CD8-positive, alpha-beta memory T cell (primary cell): ENCODE measurements around the gene MAVS. TPM values are rescaled to one million over a fixed set of nuclear protein-coding genes. Genes with fewer than 3 reads are reported as not detected.

Experiments used
- CTCF ChIA-PET: fragments of 350-600 bp; sonication (Branson Sonifier 250); formaldehyde crosslinking; loops from one replicate; lab custom pipeline; 2021; ENCODE audit warnings: antibody characterized with exemption; lab: Charles Lee
- POLR2A ChIA-PET: fragments of 350-600 bp; sonication (Branson Sonifier 250); formaldehyde crosslinking; loops from one replicate; lab custom pipeline; 2021; ENCODE audit warnings: antibody characterized with exemption; lab: Charles Lee
- DNase-seq, 5 donors: peaks; one replicate each; pipeline versions ENCODE4 v3.0.0 to v3.0.0-alpha.2; 2020 to 2022; ENCODE audit warnings: mixed read lengths in 1 of 5
- H3K27ac ChIP-seq: one replicate; pipeline ENCODE4 v1.7.0; 2013; ENCODE audit warnings: low read depth, mild to moderate bottlenecking, low read length, moderate library complexity
- H3K27me3 ChIP-seq: 2 replicates; pipeline ENCODE4 v1.7.0; 2013; ENCODE audit warnings: low read length, mild to moderate bottlenecking; ENCODE audit not compliant: insufficient read depth, poor library complexity, severe bottlenecking
- H3K36me3 ChIP-seq: 2 replicates; pipeline ENCODE4 v1.7.0; 2013; ENCODE audit warnings: mild to moderate bottlenecking, low read length, moderate library complexity; ENCODE audit not compliant: insufficient read depth
- H3K4me1 ChIP-seq: 2 replicates; pipeline ENCODE4 v1.7.0; 2013; ENCODE audit warnings: mild to moderate bottlenecking, low read length, moderate library complexity; ENCODE audit not compliant: insufficient read depth
- H3K4me3 ChIP-seq: 2 replicates; pipeline ENCODE4 v1.7.0; 2013; ENCODE audit warnings: mild to moderate bottlenecking, low read length
- H3K9me3 ChIP-seq: 2 replicates; pipeline ENCODE4 v1.7.0; 2013; ENCODE audit warnings: mild to moderate bottlenecking, low read length
- H3K27ac Mint-ChIP-seq, 8 donors: one replicate each; pipeline ENCODE4 v1.8.0; 2020 to 2021; ENCODE audit warnings: mixed read lengths in 8 of 8, mild to moderate bottlenecking in 6 of 8, inconsistent platforms in 3 of 8, moderate library complexity in 3 of 8
- H3K27me3 Mint-ChIP-seq, 2 donors: one replicate each; pipeline ENCODE4 v1.8.0; 2020 to 2021; ENCODE audit warnings: mixed read lengths in 2 of 2, mild to moderate bottlenecking in 1 of 2, moderate library complexity in 1 of 2
- H3K36me3 Mint-ChIP-seq, 3 donors: one replicate each; pipeline ENCODE4 v1.8.0; 2020 to 2021; ENCODE audit warnings: mixed read lengths in 3 of 3, inconsistent platforms in 1 of 3, mild to moderate bottlenecking in 1 of 3
- H3K4me1 Mint-ChIP-seq, 3 donors: one replicate each; pipeline ENCODE4 v1.8.0; 2020 to 2021; ENCODE audit warnings: mixed read lengths in 3 of 3, inconsistent platforms in 1 of 3, mild to moderate bottlenecking in 1 of 3
- H3K4me3 Mint-ChIP-seq, 7 donors: one replicate each; pipeline ENCODE4 v1.8.0; 2020 to 2021; ENCODE audit warnings: mixed read lengths in 7 of 7, mild to moderate bottlenecking in 6 of 7, moderate library complexity in 4 of 7, inconsistent platforms in 2 of 7
- H3K9me3 Mint-ChIP-seq, 5 donors: one replicate each; pipeline ENCODE4 v1.8.0; 2020 to 2022; ENCODE audit warnings: mixed read lengths in 5 of 5, mild to moderate bottlenecking in 3 of 5, moderate library complexity in 2 of 5, inconsistent platforms in 1 of 5
- polyA plus RNA-seq: library from polyadenylated mRNA; unstranded; fragments of 300-500 nt; fragmentation: Illumina TruSeq; gene quantifications from one replicate; pipeline ENCODE4 v1.2.3, GENCODE V29; 2021
- total RNA-seq, 2 experiments: library from RNA; stranded (reverse); gene quantifications; one replicate each; pipeline ENCODE4 v1.2.3, GENCODE V29; 2021

MAVS gene
- total and polyA plus RNA-seq, 3 experiments from 2014 or later: 8.1 to 34.8 (median 34.3) TPM

DNA sequence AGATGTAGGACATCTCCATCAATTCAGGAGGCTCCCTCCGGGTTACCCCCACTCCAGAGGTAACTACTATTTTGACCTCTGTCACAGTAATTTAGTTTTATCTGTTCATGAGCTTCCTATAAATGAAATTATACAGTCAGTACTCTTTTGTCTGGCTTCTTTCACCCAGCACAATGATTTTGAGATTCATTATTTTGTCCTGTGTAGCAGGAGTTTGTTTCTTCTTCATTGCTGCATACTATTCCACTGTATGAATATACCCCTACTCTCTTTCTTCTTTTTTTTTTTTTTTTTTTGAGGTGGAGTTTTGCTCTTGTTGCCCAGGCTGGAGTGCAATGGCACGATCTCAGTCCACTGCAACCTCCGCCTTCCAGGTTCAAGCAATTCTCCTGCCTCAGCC is 38.1 kb upstream of the MAVS start:
- Mint-ChIP-seq H3K36me3 (peaks cover 18 to 39% (median 20%) of the 10 kb centered on the region in 3 donors), H3K27ac (peak overlapping the region in 7 of 8 donors; percentile 19 to 97 (median 34)), H3K9me3 (no peaks in the 10 kb centered on the region), H3K4me3 (no peak overlapping the region), H3K4me1 (peaks cover 69 to 85% (median 75%) of the 10 kb centered on the region in 3 donors), H3K27me3 (no peaks in the 10 kb centered on the region)
- CTCF ChIA-PET: interaction anchor here (0.7 kb wide), 1 partner anchor 34 kb away, joined by 3 read pairs; no protein-coding TSS in a partner anchor
- H3K4me1 ChIP-seq: peaks cover 64% of the 10 kb centered on the region
- peaks cover 25% of the 10 kb centered on the region for H3K36me3 ChIP-seq
- no peaks in the 10 kb centered on the region for H3K9me3 ChIP-seq
- no peaks in the 10 kb centered on the region for H3K27me3 ChIP-seq
- no peak for DNase-seq
- H3K4me3 ChIP-seq: no peak overlapping the region
- H3K27ac ChIP-seq: no peak overlapping the region
- POLR2A ChIA-PET: interaction anchor here (0.5 to 1.1 kb wide), 3 partner anchors 12 to 50 kb away, joined by 3 to 8 read pairs (median 5); partner anchors contain the start of genes ADISSP and AP5S1

DNA sequence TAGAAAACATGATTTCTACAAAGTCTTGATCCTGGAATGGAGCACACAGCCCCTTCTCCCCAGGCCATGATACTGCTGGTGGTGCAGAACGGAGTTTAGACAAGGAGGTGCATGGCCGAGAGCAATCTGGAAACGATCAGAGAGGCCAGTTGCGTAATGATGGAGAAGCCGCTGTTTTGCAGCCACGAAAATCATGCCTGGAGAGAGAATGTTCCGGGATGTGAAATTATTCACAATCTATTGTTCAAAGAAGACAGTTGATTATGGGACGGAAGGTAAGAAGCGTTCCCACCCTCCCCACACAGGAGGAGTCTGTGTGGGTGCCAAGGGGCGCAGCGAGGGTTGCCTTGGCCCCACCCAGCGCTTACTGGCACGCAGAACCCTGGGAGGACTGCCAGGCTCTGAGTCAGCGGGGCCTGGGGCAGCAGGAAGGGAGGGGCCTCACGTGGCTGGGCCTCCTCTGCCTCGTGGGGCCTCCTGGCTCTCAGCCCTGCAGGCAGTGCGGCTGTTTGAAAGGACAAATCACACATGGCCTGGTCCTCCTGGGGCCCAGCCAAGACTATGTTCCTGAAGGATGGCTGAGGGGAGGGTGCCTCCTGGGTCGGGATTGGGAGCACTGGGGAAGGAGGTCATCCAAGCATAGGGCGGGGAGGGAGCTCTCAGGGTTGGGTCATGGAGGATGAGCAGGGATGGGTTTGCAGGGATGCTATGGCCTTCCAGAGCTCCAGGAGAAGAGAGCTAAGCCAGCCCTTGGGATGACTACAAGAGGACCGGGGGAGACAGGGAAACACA is 35.0 kb upstream of the MAVS start:
- CTCF ChIA-PET: interaction anchor here (0.8 to 18.5 kb wide), 6 partner anchors 8 to 274 kb away, joined by 3 to 262 read pairs (median 18); partner anchors contain the start of genes ADISSP, AP5S1, CDC25B and CENPB
- H3K27me3 ChIP-seq: no peaks in the 10 kb centered on the region
- no peaks in the 10 kb centered on the region for H3K9me3 ChIP-seq
- DNase-seq: peak; percentile 86 to 97 (median 92)
- Mint-ChIP-seq H3K36me3 (peaks cover 0 to 10% (median 0%) of the 10 kb centered on the region in 3 donors), H3K4me1 (peaks cover 73 to 85% (median 80%) of the 10 kb centered on the region in 3 donors), H3K27ac (peak overlapping the region; percentile 97 to 100 (median 100)), H3K4me3 (peak overlapping the region; percentile 88 to 94 (median 93)), H3K9me3 (no peaks in the 10 kb centered on the region), H3K27me3 (no peaks in the 10 kb centered on the region)
- H3K36me3 ChIP-seq: no peaks in the 10 kb centered on the region
- H3K4me1 ChIP-seq: peaks cover 80% of the 10 kb centered on the region
- peak overlapping the region; percentile 52 for H3K4me3 ChIP-seq
- peak overlapping the region; percentile 66 for H3K27ac ChIP-seq
- POLR2A ChIA-PET: interaction anchor here (0.6 to 3.2 kb wide), 9 partner anchors 9 to 75 kb away, joined by 3 to 21 read pairs (median 5); partner anchors contain the start of genes ADISSP, AP5S1 and CDC25B

DNA sequence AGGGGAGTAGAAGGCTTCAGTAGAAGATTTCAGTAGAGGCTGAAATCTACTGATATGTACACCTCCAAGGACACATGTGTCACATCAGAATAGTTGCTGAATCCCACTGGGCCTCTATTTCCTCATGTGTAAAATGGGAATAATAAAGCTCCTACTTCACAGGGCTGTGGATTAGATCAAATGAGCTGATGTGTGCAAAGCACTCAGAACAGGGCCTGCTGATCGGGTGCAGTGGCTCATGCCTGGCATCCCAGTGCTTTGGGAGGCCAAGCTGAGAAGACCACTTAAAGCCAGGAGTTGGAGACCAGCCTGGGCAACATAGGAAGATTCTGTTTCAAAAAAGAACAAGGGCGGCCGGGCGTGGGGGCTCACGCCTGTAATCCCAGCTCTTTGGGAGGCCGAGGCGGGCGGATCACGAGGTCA is 34.4 kb upstream of the MAVS start:
- H3K27me3 Mint-ChIP-seq: no peaks in the 10 kb centered on the region
- ChIA-PET POLR2A (interaction anchor here (1.0 to 3.2 kb wide), 4 partner anchors 8 to 44 kb away, joined by 6 to 20 read pairs (median 8); partner anchors contain the start of genes ADISSP, AP5S1 and CDC25B), CTCF (interaction anchor here (2.3 to 18.5 kb wide), 5 partner anchors 7 to 44 kb away, joined by 10 to 262 read pairs (median 25); partner anchors contain the start of genes ADISSP, AP5S1, CDC25B and CENPB)
- Histone ChIP-seq H3K27ac (peak overlapping the region; percentile 66), H3K36me3 (no peaks in the 10 kb centered on the region), H3K27me3 (no peaks in the 10 kb centered on the region), H3K9me3 (no peaks in the 10 kb centered on the region), H3K4me1 (peaks cover 77% of the 10 kb centered on the region), H3K4me3 (peak overlapping the region; percentile 52)
- peaks cover 71 to 82% (median 79%) of the 10 kb centered on the region in 3 donors for H3K4me1 Mint-ChIP-seq
- H3K36me3 Mint-ChIP-seq: peaks cover 0 to 4% (median 0%) of the 10 kb centered on the region in 3 donors
- H3K4me3 Mint-ChIP-seq: peak overlapping the region; percentile 88 to 94 (median 93)
- peak overlapping the region; percentile 97 to 100 (median 100) for H3K27ac Mint-ChIP-seq
- DNase-seq: no peak
- H3K9me3 Mint-ChIP-seq: no peaks in the 10 kb centered on the region

DNA sequence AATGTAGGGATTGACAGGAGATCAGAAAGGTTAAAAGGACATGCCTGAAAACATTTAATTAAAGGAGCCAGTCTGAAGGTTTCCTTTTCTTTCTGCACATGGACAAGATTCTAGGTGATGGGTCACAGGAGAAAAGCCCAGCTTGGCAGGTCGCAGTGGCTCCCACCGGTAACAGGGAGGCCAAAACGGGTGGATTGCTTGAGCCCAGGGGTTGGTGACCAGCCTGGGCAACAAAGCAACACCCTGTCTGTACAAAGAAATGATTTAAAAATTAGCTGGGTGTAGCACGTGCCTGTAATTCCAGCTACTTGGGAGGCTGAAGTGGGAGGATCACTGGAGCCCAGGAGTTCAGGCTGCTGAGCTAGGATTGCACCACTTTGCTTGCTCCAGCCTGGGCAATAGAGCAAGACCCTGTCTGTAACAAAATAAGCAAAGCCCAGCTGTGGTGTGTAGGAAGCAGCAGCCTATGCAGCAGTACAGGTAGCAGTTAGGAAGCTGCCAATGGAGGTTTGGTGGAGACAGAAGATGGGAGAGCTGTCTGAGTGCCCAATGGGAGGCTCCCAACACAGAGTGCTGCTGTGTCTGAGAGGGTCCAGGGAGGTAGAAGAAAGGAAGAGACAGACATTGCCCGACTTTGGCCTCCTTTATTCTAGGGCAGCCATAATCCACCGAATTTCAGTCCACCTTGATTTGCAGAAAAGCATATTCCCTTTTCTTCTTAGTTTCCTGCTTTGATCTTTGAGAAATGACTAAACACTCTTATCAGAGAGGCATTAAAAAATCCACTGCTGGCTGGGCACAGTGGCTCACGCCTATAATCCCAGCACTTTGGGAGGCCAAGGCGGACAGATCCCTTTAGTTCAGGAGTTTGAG is 33.4 kb upstream of the MAVS start:
- Histone ChIP-seq H3K36me3 (no peaks in the 10 kb centered on the region), H3K4me3 (no peak overlapping the region), H3K27me3 (no peaks in the 10 kb centered on the region), H3K9me3 (no peaks in the 10 kb centered on the region), H3K27ac (peak overlapping the region; percentile 3), H3K4me1 (peaks cover 74% of the 10 kb centered on the region)
- H3K4me3 Mint-ChIP-seq: peak overlapping the region; percentile 48 to 87 (median 69)
- peak overlapping the region; percentile 92 to 100 (median 100) for H3K27ac Mint-ChIP-seq
- ChIA-PET POLR2A (interaction anchor here (0.7 to 2.0 kb wide), 5 partner anchors 9 to 109 kb away, joined by 5 to 11 read pairs (median 7); partner anchors contain the start of genes CDC25B and CENPB), CTCF (interaction anchor here (1.0 to 18.5 kb wide), 6 partner anchors 14 to 60 kb away, joined by 3 to 262 read pairs (median 10); partner anchors contain the start of genes ADISSP, CDC25B, CENPB and SPEF1)
- no peaks in the 10 kb centered on the region for H3K9me3 Mint-ChIP-seq
- DNase-seq: no peak
- no peaks in the 10 kb centered on the region for H3K27me3 Mint-ChIP-seq
- peaks cover 0 to 4% (median 0%) of the 10 kb centered on the region in 3 donors for H3K36me3 Mint-ChIP-seq
- H3K4me1 Mint-ChIP-seq: peaks cover 66 to 80% (median 78%) of the 10 kb centered on the region in 3 donors

DNA sequence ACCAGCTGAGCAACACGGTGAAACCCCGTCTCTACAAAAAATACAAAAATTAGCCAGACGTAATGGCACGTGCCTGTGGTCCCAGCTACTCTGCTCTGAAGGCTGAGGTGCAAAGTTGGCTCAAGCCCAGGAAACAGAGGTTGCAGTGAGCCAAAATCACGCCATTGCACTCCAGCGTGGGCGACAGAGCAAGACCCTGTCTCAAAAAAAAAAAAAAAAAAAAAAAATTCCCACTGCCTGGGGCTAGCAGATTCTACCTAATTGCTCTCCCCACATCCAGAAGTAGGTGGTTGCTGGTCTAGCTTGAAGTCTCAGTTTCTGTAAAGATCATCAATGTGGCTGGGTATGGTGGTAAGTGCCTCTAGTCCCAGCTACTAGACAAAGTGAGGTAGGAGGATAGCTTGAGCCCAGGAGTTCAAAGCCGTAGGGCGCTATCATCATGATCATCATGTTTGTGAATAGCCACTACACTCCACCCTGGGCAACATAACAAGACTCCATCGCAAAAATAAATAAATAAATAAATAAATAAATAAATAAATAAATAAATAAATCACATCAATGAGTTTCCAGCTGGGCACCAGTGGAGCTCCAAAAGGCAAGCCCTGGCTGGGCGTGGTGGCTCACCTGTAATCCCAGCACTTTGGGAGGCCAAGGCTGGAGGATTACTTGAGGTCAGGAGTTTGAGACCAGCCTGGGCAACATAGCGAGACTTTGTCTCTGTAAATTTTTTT is 32.6 kb upstream of the MAVS start:
- peak overlapping the region; percentile 48 to 87 (median 69) for H3K4me3 Mint-ChIP-seq
- POLR2A ChIA-PET: interaction anchor here (0.7 to 2.0 kb wide), 6 partner anchors 10 to 110 kb away, joined by 4 to 11 read pairs (median 6); partner anchors contain the start of genes CDC25B and CENPB
- no peaks in the 10 kb centered on the region for H3K36me3 ChIP-seq
- H3K9me3 Mint-ChIP-seq: no peaks in the 10 kb centered on the region
- peak in 3 of 5 donors; percentile 48 to 72 (median 51) for DNase-seq
- H3K27me3 Mint-ChIP-seq: no peaks in the 10 kb centered on the region
- peak overlapping the region; percentile 3 for H3K27ac ChIP-seq
- CTCF ChIA-PET: interaction anchor here (0.6 to 18.5 kb wide), 8 partner anchors 14 to 61 kb away, joined by 3 to 262 read pairs (median 7); partner anchors contain the start of genes ADISSP, CDC25B, CENPB and SPEF1
- H3K27me3 ChIP-seq: no peaks in the 10 kb centered on the region
- peaks cover 70 to 83% (median 82%) of the 10 kb centered on the region in 3 donors for H3K4me1 Mint-ChIP-seq
- peaks cover 0 to 4% (median 0%) of the 10 kb centered on the region in 3 donors for H3K36me3 Mint-ChIP-seq
- no peak overlapping the region for H3K4me3 ChIP-seq
- peaks cover 80% of the 10 kb centered on the region for H3K4me1 ChIP-seq
- no peaks in the 10 kb centered on the region for H3K9me3 ChIP-seq
- H3K27ac Mint-ChIP-seq: peak overlapping the region; percentile 92 to 100 (median 100)

DNA sequence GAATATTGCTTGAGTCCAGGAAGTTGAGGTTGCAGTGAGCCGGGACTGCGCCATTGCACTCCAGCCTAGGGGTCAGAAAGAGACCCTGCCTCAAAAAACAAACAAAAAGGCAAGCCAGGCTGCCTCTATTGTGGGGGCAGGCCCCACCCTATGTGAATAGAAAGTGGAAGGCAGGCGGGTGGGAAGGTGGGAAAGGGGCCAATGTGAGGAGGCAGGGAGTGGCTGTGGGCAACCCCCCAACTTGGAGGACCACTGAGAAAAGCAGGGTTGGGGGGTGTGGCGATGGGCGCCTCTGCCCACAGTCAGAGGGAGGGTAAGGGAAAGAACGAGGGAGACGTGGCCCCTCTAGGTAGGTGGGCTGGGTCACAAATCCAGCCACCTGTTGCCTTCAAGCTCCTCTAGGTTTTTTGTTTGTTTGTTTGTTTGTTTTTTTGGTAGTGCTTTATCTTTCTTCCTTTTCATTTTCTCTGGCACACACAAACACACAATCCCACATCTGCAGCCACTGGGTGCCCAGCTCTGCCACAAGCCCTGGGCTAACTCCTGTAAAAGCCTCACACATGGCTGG is 31.6 kb upstream of the MAVS start:
- no peak for DNase-seq
- CTCF ChIA-PET: interaction anchor here (1.2 to 18.5 kb wide), 7 partner anchors 15 to 62 kb away, joined by 3 to 262 read pairs (median 7); partner anchors contain the start of genes CDC25B, CENPB and SPEF1
- no peak overlapping the region for H3K27ac ChIP-seq
- peaks cover 76 to 91% (median 90%) of the 10 kb centered on the region in 3 donors for H3K4me1 Mint-ChIP-seq
- H3K9me3 ChIP-seq: no peaks in the 10 kb centered on the region
- peaks cover 85% of the 10 kb centered on the region for H3K4me1 ChIP-seq
- POLR2A ChIA-PET: interaction anchor here (1.0 kb wide), 1 partner anchor 47 kb away, joined by 3 read pairs; no protein-coding TSS in a partner anchor
- peaks cover 0 to 4% (median 0%) of the 10 kb centered on the region in 3 donors for H3K36me3 Mint-ChIP-seq
- no peaks in the 10 kb centered on the region for H3K9me3 Mint-ChIP-seq
- H3K4me3 Mint-ChIP-seq: peak overlapping the region; percentile 47 to 88 (median 83)
- H3K4me3 ChIP-seq: no peak overlapping the region
- H3K36me3 ChIP-seq: no peaks in the 10 kb centered on the region
- no peaks in the 10 kb centered on the region for H3K27me3 ChIP-seq
- peak overlapping the region; percentile 83 to 100 (median 98) for H3K27ac Mint-ChIP-seq
- no peaks in the 10 kb centered on the region for H3K27me3 Mint-ChIP-seq
